GM21526 (cell line): Measurements from ENCODE around the gene CDC42BPG.
"Not testable (repeated sequence)": the region's sequence is repeated elsewhere in the genome, so short reads cannot be mapped to it uniquely, and the experiment has no call there.

Experiments used
- ATAC-seq: cut with Tn5 transposase; IDR thresholded peaks from one replicate; pipeline ENCODE4 v1.9.1; 2021; ENCODE audit warnings: moderate library complexity; ENCODE audit not compliant: unreplicated experiment, low FRiP score

The CDC42BPG gene

DNA sequence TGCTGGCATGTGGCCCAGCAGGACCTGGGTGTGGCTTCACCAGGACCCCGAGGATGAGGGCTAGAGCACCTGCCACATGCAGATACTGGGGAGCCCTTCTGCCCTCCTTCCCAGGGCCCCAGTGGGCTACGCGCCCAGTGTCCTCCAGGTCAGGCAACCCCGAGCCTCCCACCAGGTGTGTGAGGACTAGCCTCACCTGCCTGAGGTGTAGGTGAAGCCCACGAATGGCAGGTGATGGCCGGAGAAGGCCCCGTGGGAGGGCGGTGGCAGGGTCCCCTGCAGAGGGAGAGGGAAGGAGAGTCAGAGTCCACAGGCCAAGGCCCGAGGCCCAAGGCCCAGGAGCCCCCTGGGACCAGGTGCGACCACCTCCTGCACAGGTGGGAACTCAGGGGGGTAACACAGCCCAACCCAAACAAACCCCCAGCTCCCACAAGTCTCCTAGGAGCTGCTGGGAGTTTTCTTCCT lies 6.5 kb downstream of the CDC42BPG start:
- no peak for ATAC-seq

DNA sequence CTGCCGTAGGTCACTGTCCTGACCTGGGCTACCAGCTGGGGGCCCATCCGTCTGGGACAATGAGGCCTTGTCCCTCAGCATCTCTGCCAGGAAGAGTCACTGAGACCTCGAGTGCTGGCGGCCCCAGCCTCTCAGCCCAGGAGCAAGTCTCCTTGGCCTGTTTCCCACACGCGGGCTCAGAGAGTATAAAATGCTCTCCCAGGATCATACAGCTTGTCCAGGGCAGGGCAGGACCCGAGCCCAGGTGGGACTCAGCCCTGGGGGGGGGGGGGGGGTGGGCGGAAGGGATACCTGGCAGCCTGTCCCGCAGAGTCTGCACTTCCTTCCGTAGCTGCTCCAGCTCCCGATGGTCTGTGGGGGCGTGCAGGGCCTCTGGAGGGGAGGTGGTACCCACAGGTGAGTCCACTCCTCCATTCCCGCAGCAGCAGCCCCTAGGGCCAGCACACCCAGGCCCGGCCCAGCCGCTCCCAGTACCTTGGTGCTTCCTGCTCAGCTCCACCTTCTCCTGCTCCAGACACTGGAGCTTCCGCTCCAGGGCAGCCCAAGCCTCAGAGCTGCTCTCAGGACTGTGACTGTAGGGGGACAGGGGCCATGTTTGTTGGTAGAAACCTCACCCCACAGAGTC lies 7.9 kb downstream of the CDC42BPG start:
- ATAC-seq: no peak

DNA sequence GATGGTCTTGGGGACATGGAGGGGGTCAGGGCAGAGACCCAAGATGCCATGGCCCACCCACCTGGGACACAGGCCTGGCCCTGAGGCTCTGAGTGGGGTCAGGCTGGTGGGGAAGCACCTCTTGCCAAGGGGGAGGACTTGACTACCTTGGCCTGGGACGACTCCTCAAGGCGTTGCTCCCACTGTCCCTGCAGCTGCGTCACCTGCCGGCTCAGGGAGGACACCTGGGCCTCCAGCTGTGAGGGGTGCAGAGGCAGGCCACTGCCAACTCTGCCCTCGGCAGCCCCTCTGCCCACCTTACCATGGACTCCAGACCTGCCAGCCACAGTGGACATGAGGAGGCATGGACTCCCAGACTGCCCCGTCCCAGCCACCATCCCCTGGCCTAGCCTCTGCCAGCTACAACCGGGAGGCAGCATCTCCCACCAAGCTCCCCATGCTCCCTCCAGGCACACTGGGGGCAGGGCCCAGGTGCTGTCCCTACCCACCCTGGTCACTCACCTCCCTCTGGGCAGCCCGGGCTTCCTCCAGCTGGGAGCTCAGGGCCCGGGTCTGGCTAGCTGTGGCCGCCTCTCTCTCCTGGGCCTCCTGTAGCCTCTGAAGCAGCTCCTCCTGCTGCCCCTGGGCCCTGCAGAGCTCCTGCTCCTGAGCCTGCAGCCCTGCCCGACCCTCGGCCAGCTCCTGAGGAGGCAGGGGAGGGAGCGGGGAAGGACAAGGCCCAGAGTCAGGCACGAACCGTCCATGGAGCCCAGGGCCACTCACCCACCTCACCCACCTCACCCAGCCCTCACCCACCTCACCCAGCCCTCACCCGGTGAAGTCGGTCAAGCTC lies 8.6 kb downstream of the CDC42BPG start:
- no peak for ATAC-seq

DNA sequence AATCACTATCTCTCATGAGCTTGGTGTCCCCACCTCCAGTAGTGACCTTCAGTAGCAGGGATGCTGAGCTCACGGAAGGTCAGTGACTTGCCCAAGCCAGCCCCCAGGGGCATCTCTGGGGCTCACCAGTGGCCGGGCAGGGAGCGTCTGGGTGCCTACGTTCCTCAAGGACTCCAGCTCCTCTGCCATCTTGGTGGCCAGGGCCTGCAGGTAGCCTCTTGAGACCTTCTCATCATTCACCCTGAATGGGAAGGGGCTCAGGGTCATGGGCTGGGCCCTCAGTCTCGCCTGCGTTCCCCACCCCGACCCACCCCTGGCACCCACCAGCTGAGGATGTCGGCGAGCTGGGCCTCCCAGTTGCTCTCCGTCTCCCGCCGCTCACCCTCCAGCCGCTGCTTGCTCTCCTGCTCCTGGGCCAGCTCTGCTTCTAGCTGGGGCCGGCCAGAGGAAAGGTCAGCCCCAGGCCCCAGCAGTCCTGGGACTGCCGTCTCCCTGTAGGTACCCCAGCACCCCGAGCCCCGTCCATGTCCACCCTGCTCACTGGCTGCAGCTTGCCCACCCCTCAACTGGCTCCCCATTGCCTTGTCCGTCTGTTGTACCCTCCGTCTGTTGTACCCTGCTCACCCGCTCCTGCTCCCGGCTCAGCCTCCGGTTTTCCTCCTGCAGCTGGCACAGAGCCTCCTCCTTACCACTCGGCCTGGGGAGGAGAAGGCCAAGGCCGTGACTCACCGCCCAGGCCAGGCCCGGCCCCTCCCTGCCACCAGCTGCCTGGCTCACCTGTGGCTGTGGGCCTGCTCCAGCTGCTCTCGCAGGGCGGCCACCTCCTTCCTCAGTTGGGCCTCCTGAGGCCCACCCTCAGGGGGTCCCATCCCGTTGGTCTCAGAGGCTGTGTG lies 9.5 kb downstream of the CDC42BPG start:
- no peak for ATAC-seq

DNA sequence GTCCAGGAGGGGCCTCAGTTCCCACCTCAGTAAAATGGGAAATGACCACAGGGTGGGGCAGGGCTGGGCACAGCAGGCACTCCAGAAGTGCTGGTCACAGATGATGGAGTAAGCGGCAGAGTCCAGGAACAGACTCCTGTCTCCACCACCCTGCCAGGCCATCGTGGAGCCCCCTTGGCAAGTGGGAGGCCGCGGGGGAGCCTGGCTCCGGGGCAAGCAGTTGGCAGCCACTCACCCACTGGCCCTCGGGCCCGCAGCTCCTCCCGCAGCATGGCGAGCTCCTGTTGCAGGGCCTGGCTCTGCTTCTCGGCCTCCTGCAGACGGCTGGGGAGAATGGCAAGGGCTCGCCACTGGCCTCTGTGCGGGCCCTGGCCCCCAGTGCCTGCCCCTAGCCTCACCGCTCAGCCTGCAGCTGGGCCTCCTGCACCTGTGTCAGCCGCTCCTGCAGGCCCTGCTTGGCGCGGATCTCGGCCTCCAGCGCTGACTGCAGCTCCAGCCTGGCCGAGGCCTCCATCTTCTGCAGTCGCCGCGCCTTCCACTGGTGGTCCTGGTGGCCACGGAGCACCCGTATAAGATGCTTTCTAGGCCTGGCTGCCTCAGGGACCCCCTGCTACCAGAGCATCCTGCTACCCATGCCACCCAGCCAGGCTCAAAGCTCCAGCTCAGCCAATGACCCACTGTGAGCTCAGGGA lies 10.3 kb downstream of the CDC42BPG start:
- ATAC-seq: no peak

DNA sequence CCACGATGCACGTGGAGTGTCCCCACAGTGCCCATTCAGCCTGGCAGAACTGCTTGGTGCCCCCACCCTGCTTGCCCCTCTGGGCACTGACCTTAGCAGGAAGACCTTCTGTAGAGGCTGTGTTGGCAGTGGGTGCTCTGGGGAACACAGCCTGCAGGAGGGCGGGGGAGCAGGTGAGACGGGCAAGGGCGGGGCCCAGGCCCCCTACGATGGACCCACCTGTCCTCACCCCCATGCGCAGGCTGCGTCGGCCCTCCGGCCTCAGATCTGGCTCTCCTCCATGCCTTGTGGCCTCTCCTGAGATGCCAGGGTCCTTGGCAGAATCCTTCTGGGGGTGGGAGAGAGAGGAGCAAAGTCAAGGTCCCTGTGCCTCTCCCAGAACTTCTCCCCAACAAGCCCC lies 10.9 kb downstream of the CDC42BPG start:
- ATAC-seq: no peak

DNA sequence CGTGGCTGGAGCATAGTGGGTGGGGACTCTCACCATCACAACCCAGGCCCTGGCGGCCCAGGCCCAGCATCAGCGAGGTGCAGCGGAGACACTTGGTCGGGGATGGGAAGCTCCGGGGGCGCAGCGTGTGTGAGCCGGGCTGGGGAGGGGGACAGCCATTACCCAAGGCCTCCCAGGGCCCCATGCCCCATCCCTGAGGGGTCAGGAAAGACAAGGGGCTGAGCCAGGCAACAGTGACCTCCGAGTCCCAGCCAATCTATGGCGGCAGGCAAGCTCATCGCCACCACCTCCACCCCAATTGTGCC lies 11.3 kb downstream of the CDC42BPG start:
- ATAC-seq: no peak

DNA sequence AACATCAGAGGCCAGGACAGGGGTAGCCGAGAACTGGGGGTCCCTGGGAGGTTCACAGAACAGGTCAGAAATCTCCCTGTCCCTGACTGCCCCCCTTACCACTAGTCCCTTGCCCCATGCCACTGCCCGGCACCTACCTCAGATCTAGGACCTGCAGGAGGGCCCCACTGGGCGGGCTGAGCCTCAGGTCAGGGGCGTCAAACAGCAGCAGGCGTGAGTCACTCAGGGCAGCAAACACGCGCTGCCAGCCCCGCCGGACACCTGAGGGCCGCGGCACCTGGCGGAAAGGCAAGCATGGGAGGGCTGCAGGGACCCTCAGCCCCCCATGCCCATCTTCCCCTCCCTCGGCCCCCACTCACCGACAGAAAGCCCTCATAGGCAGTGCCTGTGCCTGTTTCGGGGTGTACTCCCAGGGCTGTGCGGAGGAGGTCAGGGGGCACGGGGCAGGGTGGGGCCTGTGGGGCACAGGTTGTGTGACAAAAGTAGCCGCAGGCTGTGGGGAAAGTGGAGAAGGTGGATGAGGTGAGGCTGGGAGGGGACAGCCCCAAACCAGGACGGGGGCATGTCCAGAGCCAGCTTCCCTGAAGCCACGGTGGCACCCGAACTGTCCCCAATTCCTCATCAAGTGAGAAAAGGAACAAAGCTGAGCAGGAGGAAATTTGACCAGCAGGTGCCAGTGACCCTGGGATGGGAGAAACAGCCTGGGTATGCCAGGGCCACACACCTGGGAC lies 11.8 kb downstream of the CDC42BPG start:
- ATAC-seq: no peak

DNA sequence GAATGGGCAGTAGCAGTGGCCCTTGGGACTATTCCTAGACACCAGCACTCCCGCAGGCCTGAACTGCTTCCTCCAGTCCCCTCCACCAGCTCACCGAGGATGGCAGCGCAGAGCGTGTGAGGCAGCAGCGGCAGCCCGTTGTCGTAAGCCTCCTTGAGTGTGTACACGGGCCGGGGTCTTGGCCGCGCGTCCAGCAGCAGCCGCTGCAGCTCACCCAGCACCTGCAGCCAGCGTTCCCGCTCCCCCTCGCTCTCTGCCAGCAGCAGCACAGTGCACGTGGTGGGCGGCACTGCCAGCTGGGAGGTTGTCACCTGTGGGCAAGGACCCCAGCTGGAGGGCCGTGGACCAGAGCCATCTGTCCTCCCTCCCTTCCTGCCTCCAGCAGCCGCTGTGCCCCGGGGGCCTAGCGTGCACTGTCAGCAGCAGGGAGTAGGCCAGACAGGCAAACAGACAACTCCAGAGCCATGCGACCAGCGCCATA lies 13.0 kb downstream of the CDC42BPG start:
- ATAC-seq: no peak

DNA sequence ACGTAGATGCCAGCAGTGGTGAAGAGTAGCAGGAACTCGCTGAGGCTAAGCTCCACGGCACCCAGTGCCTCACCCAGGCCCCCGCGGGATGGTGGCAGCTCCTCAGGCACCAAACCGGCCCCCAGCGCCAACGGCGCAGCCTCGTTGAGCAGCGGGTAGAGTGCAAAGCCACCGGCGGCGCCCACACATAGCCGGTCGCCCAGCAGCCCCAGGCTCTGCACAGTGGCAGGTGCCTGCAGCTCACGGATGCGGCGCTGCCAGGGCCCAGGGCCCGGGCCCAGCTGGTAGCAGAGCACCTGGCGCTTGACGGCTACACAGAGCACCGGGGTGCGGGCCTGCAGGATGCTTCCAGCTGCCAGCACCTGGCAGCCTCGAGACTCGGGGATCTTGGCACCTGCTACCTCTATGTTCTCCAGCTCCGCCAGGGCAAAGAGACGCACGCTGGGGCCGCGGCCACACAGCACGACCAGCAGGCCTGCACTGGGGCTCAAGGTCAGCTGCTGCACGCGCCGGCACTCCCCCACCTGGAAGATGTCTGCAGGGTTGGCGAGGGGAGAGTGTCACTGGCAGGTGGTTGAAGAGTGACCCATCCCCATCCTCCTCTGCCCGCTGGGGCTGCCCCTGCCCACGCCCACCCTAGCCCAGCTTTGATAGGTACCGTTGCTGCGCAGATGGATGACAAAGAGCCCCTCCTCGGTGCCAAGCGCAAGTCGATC lies 14.8 kb downstream of the CDC42BPG start:
- ATAC-seq: no peak

DNA sequence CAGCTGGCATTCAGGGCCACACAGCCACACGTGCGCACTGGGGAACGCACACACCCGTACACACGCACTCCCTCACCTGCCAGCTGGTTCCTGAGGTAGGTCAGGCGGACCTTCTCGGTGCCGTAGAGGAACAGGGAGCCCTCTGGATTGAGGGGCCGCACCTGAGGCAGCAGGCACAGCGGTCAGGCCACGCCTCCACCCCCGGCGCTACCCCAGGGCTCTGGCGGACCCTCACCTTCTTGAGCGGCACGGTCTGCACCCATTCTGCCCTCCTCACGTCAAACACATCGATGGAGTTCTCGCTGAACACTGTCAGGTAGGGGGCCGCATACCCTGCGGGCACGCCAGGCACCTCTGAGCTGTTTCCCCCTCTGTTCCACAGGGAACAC lies 17.0 kb downstream of the CDC42BPG start:
- no peak for ATAC-seq

DNA sequence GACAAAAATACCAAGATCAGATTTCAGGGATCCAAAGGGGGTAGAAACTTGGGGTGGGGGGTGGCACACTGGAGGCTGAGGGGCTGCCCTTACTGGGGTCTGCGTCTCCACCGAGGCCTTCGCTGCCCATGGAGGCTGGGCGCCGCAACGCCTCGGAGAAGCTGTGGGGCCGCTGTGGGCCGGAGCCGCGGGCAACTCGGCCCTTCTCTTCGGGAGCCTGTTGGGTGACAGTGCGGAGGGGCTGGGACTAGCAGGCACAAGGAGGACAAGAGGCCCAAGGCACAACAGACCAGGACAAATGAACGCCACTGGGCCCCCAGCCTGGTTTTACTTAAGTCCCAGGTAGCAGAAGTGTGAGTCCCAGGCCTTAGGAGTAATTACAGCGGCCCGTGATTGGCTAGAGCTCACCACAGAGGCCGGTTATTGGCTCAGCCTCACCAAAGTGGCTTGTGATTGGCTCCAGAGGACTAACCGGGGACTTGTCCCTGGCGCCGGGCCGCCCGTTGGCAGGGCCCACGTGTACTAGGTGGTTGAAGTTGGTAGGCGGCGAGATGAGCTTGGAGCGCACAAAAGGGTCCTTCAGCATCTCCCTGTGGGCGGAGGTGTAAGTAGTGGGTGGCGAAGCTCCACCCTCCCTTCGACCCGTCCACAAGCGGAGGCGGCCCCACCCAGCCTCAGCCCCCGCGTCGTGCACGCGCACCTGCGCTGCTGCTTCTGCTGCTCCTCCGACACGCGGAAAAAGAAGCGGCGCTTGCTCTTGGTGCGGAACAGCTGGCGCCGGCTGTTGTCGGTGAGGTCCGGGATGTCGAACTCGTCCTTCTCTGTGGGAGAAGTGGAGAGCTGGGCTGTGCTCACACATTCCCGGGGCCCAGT lies 17.6 kb downstream of the CDC42BPG start:
- ATAC-seq: no peak

DNA sequence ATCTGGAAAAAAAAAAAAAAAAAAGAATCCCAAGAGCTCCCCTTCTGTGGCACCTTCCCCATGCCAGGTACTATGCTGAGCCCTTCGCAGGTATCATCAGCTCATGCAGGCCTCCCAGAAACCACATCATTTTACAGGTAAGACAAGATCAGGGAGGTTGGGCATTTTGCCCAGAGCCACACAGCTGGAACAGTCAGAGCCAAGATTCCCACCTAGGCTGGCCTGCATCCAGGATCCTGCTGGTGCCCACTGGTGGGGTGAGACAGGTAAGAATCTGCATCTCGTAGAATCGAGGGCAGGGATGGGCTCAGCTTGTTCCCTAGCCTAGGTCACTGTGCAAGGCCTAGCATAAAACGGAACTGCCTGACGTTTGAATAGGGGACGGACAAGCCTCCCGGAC lies 18.4 kb downstream of the CDC42BPG start:
- ATAC-seq: no peak

DNA sequence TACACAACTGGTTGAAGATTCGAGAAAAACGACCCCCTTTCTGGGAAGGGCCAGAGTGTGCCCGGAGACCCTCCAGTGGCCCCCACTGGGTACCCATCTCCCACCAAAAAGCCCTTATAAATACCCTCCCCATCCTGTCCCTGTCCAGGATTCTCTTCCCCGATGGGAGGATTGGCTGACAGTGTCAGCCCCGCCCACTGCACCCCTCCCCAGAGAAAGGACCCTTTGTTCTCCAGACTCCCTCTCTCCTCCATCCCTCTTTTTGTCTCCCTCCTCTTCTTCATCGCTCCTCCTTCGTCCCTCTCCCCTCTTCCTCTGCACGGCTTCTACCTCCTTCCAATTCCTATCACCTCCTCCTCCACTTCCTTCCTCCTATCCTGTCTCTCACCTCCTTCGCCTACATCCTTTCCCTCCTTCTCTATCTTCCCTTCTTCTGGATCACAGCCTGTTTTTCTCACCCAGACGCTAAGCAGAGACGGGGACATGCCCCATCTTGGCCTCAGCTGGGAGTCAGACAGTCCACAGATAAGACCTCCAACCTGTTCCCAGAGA lies 20.8 kb downstream of the CDC42BPG start:
- no peak for ATAC-seq

DNA sequence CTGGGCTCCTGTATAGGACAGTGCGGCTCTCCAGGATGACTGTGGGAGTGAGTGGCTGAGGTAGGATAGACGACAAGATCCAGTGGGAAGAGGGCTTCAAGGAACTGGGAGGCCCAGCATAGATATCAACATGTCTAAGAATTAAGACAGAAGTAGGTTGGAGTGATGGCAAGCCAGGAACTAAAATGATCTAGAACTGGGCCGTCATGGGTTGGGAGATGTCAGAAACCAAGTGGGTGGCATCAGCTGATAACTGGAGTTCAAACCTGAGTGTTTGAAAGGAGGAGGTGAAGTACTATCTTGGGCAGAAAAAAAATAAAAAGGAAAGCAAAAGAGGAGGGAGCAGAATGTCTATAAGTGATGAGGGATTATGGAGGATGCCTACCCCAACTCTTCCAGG lies 27.0 kb downstream of the CDC42BPG start:
- ATAC-seq: no peak

DNA sequence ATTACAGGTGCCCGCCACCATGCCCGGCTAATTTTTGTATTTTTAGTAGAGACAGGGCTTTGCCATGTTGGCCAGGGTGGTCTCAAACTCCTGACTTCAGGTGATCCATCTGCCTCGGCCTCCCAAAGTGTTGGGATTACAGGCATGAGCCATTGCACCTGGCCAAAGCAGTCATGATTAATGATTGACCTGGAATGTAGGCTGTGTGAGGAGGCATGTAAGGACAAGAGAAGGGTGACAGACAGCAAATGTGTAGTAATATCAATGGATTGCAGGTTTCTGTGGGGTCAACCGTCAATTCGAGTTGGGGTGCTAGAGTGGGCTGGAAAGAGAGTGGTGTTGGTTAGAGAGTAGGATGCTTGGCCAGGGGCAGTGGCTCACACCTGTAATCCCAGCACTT lies 29.0 kb downstream of the CDC42BPG start:
- ATAC-seq: not testable (repeated sequence)

DNA sequence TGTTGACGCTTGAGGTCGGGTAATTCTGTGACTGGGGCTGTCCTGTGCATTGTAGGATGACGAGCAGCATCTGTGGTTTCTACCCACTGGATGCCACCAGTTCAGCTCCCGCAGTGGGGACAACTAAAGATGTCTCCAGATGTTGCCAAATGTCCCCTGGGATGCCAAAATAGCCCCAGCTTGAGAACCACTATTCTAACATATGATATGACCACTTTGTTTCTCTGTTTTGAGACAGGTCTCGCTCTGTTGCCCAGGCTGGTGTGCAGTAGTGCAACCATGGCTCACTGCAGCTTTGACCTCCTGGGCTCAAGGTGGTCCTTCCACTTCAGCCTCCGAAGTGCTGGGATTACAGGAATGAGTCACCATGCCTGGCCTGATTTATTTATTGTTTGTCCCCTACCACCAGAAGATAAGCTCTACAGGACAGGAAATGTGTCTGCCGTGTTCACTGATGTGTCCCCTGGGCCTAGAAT lies 29.7 kb downstream of the CDC42BPG start:
- ATAC-seq: no peak

DNA sequence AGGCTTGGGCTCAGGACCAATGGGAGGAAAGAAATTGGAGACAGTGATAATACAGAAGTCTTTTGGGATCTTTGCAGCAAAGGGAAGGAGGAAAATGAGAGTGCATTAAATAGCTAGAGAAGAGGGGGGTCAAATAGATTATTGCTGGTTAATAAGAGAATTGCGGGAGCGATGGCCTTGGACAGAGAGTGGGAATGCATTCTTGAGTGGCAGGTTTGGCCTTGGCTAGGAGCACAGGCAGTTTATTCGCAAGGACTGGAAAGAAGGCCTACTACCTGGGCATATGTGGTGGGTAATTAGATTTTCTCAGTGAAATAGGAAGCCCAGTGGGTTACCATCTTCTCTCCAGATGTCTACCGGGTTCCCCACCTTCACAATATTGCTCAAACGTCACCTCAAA lies 30.6 kb downstream of the CDC42BPG start:
- ATAC-seq: no peak
